ENCODE measurements around the gene PNPLA5. TPM values are rescaled to one million over a fixed set of nuclear protein-coding genes. Genes with fewer than 3 reads are reported as not detected.

PNPLA5 gene
- total RNA-seq, 1 experiment from 2014 or later, result not detected

DNA sequence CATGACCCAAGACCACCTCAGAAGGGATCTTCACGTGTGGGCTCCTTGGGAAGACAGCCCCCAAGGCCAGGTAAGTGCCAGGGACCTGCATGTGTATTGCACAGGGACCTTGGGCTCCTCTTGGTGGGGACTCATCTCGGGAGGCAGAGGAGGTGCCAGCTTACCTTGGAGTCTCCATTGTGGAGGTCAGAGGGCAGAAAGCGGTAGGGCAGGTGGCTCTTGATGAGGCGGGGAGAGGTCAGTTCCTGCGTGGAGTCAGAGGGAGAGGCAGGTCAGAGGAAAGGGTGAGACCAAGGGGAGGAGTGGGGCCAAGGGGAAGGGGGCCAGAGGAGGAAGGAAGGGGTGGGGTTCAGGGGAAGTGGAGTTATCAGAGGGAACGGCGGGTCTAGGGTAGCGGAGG is 52.0 kb downstream of the PNPLA5 start:
- no peak for DNase-seq (ENCODE audit: low read depth)

DNA sequence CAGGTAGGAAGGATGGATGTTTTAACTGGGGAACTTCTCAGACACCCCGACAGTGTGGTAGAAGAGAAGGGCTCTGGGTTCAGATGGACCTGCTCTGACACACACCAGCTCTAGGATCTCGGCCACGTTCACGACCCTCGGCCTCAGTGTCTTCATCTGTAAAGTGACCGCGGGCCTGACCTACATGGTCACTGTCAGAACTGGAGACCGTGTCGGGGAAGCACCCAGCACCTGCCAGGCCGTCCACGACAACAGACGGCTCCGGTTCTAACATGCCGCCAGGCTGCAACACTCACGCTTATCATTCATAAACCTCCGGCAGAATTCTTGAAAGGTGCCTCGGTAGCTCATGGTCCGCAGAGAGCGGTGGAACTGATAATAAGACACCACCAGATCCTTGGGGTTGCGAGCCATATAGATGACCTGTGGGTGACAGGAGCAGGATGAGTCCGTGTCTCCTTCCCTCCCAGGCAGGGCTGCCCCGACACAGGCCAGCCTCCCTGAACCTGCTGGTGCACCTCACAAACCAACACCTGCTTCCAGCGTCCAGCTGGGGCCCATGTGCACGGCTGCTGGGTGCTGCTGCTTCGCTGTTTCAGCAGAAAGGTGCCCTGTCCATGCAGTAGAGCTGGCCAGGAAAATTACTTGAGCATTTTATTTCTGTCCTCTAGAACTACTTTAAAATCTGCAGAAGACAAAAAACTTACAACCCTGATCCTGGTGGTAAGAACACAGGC is 53.1 kb downstream of the PNPLA5 start:
- no peak for DNase-seq (ENCODE audit: low read depth)

- DNase-seq (ENCODE audit: low read depth), result no peak
Observed at GRCh38 chr22:43838161-43838560, 53.7 kb downstream of the PNPLA5 start.

DNA sequence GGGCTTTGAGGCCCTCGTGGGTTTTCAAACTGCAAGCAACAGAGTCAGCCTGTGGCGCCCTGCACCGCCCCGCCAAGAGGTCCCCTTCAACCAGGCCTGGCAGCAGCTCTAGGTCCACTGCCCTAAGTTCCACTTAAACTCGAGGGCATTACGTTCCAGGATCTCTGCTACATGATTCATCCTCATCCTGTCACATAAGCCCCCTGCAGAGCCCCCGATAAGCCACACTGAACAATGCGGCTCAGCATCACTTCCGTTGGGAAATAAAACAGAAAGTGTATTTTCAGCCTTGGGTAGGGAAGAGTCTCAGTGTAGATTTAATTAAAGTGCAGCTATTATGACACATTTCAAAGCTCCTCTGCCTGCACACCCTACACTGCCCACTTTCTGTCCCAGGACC is 54.1 kb downstream of the PNPLA5 start:
- DNase-seq (ENCODE audit: low read depth), result peak; percentile 53

DNA sequence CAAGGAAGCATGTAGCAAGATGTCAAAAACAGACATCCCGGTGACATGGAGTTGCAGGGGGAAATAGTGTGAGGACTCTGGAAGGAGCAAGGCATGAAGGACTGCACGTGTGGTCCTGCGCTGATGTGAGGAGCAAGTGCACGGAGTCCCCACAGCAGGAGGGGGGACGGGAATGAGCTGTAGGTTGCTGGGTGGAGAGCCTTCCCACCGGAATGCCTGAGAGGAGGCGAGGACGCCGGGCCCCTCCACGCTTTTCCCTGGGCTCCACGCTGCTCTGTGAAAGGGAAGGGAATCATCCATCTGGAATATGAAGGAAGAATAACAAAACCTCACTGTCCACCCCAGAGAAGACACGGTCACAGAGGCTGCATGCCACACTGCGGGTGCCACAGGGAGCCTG is 56.1 kb downstream of the PNPLA5 start:
- no peak for DNase-seq (ENCODE audit: low read depth)

DNA sequence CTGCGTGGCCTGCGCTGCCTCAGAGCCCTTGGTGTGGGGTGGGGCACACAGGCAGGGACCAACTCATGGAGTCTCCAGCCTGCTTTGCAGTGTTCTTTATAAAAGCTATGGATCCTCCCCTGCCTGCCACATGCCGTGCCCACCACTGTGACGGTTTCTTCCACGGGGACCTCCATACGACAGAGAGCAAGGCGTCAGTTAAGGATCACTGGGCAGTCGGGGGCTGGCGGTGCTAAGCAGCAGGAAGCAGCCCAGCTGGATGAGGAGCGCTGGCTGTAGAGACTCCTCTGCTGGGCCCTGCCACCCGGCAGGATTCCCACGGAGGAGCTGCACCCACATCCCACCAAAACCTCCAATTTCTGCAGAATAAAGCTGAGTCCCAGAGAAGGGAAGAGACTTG is 56.6 kb downstream of the PNPLA5 start:
- DNase-seq (ENCODE audit: low read depth), result no peak

DNA sequence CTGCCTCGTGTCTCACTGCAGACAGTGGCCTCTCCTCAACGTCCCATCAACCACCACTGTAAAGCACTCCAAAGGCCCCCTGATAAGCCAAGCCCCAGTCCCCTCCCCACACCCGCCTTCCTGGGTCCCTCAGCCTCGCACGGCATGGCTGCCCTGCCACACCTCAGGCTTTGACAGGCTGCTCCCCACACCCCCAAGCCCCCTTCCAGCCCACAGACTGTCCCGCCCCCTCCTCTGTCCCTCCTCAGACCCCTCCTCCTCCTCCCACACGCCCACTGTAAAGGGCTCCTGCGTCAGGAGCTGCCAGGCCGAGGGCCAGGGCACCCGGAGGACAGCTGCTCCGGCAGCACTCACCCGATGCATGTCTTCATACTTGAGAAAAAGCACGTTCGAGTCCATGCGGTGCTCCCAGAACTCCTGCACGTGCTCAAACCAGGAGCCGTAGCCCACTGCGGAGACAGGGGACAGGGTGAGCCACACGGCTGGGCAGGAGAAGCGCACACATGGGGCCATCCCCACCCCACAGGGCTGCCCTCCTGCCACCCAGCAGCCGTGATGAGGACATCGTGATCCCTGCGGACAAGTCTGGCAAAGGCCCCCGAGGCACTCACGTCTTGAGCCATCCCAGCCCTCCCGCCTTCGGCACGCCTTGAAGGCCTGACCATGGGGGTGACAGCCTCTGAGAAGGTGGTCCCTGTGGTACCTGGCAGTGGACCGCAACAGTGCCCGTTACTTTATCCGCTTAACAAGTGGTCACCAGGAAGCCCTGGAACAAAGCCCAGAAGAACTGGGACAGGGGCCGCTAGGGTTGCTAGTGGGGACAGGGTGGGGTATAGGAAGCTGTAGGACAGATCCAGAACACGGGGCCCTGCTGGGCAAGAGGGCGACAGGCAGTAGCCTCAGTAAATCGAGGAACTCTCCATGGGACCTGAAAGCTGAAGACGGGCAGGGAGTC is 58.2 kb downstream of the PNPLA5 start:
- DNase-seq (ENCODE audit: low read depth), result no peak

DNA sequence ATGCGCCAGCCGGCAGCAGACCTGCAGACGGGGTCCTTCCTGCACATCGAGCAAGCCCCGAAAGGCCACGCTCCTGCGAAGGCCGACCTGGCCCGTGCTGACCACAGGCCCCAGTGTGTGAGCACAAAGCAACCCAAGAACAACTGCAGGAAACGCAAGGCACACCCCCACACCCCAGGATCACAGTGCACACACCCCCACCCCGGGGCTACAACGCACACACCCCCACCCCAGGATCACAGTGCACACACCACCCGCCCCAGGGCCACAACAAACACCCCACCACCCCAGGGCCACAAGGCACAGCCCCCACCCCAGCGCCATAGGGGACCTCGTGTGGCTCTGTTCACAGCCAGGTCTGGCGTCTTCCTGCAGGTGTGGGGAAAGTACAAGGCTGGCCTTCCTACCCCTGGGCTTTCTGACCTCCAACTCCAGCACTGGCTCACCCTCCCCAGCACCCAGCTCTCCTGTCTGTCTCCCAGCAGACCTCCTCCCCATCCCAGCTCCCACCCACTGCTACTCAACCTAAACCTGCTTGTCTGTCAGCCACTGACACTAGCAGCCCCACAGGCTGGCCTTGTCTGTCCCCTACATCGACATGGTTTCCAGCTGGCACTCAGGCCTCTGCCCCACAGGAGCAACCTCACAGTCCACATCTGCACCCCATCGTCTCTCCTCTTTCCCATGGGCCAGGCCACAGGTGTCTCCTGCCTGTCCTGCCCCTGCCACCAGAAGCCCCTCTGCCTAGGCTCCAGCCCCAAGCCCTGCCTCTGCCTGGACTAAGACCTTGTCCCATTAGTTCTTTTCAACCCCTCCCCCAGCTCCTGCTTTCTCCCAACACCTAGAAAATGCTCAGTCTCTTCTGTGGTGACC is 59.2 kb downstream of the PNPLA5 start:
- DNase-seq (ENCODE audit: low read depth), result no peak

- DNase-seq (ENCODE audit: low read depth), result no peak
Observed at GRCh38 chr22:43831561-43832392, 60.0 kb downstream of the PNPLA5 start.

DNA sequence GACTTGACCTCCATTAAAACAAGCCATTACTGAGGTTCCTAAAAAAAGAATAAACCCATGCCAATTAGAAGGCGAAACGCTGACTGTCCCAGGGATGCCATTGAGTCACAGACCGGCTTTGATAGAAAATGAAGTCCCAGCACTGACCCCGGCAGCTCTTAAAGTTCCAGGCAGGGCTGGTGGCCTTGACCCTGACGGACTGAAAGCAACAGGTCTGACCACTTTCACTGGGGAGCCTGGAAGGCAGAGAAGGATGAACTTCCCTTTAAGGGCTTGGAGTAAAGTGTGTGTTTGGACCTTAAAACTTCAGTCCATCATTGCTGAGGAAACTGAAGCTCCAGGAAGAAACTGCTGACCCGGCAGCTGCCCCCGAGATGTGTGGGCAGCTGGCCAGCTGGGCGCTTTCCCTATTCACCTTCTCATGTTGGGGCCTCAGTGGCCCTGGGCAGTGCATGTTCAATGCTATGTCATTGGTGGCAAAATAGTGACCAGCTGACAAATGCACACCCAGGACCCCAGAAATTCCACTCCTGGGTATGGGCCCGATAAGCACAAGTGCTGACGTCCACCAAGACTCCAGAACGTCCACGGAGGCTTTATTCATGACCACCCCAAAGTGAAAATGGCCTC is 60.8 kb downstream of the PNPLA5 start:
- DNase-seq (ENCODE audit: low read depth), result no peak

DNA sequence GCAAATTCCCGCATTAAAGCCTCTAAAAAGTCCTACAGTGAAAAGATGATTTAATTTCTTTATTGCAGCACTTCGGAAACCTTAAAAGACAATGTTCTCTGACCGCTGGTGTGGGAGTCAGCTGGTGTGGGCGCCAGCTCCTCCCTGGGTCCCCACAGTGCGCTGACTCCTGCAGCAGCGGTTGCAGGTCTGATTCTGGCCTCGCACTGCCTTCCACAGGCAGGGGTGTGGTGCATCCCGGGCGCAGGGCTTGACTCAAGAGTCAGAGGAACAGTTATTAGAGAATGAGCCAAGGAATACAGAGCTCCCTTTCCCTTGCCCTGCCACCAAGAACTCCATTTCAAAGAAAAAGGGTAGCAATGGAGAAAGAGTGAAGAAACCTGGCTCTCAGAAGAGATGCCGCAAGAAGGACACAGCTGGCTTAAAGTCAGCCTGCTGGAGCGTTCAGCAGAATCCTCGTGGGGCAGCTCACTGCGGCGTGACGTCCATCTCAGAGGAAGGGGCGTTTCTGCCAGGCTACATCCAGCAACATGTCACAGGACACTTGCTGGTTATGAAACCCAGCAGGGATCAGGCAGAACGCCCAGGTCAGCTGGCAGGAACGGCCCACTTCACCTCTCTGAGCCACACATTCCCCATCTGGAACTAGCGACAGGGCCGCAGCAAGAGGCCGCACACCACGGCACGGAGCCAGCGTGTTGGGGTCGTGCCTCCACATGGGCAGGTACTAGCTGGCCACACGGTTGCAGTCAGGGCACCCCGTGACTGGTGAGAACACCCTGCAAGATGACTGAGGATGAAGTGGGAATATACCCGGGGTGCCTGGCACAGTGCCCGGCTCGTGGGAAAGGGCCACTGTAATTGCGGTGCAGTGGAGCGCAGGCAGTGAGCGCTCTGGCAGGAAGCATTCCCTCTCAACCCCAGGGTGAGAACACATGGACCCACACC is 61.6 kb downstream of the PNPLA5 start:
- no peak for DNase-seq (ENCODE audit: low read depth)

Other genes with a start within 250 kb of the PNPLA5 start
- not detected in 2 replicates for gene EFCAB6, start 79.7 kb downstream of the PNPLA5 start, total RNA-seq (2014; rRNA removed; shearing (Covaris generic))
- 0.26 and 0.33 TPM in 2 replicates for gene SULT4A1, start 29.5 kb downstream of the PNPLA5 start, total RNA-seq (2014; rRNA removed; shearing (Covaris generic))
- 1.7 and 4.3 TPM in 2 replicates for gene PNPLA3, start 31.8 kb upstream of the PNPLA5 start, total RNA-seq (2014; rRNA removed; shearing (Covaris generic))
- 51.8 and 57.5 TPM in 2 replicates for gene SAMM50, start 63.4 kb upstream of the PNPLA5 start, total RNA-seq (2014; rRNA removed; shearing (Covaris generic))
- 54.5 and 69.4 TPM in 2 replicates for gene PARVB, start 132.3 kb upstream of the PNPLA5 start, total RNA-seq (2014; rRNA removed; shearing (Covaris generic))

Data from HT1080 (cell line).